Measurements from ENCODE around the gene SLC25A45.

DNA sequence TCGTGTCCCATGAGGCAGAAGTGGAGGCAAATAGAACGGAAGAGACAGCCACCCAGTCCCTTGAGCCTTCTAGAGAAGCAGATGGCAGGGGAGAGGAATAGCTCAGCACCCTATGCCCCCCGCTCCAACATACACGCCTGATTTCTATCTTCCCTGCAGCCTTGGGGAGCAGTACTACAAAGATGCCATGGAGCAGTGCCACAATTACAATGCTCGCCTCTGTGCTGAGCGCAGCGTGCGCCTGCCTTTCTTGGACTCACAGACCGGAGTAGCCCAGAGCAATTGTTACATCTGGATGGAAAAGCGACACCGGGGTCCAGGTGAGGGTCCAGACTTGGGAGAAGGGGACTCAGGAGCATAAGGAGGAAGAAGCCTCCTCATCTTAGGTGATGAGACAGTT lies 42.2 kb downstream of the SLC25A45 start:
- TF ChIP-seq, protein P1, sequence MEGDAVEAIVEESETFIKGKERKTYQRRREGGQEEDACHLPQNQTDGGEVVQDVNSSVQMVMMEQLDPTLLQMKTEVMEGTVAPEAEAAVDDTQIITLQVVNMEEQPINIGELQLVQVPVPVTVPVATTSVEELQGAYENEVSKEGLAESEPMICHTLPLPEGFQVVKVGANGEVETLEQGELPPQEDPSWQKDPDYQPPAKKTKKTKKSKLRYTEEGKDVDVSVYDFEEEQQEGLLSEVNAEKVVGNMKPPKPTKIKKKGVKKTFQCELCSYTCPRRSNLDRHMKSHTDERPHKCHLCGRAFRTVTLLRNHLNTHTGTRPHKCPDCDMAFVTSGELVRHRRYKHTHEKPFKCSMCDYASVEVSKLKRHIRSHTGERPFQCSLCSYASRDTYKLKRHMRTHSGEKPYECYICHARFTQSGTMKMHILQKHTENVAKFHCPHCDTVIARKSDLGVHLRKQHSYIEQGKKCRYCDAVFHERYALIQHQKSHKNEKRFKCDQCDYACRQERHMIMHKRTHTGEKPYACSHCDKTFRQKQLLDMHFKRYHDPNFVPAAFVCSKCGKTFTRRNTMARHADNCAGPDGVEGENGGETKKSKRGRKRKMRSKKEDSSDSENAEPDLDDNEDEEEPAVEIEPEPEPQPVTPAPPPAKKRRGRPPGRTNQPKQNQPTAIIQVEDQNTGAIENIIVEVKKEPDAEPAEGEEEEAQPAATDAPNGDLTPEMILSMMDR (IDR thresholded peaks at IDR 0.05) = no peak
- TF ChIP-seq POLR2A (IDR thresholded peaks at IDR 0.05) = no peak

Measured in vagina (tissue), 2 donors.